Left renal pelvis (tissue), 4 donors: ENCODE measurements around the gene P2RY6. TPM values are rescaled to one million over a fixed set of nuclear protein-coding genes. Genes with fewer than 3 reads are reported as not detected.

Source experiments
- polyA plus RNA-seq, 4 donors: library from polyadenylated mRNA; unstranded; fragments of 120-200 nt; gene quantifications; one replicate each; pipeline ENCODE4 v1.2.1, GENCODE V29; 2013; ENCODE audit not compliant: insufficient read length in 4 of 4

Gene P2RY6
- polyA plus RNA-seq, 4 donors, result 0.68 to 1.3 (median 1.0) TPM

Other genes starting within 250 kb of the P2RY6 start
- 10 to 100 TPM; 38.9 to 53.8 (median 45.7) TPM for gene FCHSD2, start 130.0 kb upstream of the P2RY6 start, polyA plus RNA-seq
- gene P2RY2, start 54.1 kb upstream of the P2RY6 start, polyA plus RNA-seq, result under 1 TPM; 0.07 to 0.84 (median 0.62) TPM
- gene ARHGEF17, start 35.9 kb downstream of the P2RY6 start, polyA plus RNA-seq, result 100 to 1,000 TPM in 1 of 4 donors, 10 to 100 TPM in 3; 68.5 to 110 (median 81.9) TPM
- 1 to 10 TPM; 2.2 to 4.9 (median 2.8) TPM for gene RELT, start 104.1 kb downstream of the P2RY6 start, polyA plus RNA-seq